Subcutaneous abdominal adipose tissue (tissue), 5 donors: ENCODE data around the gene IL6ST.

ENCODE experiments used
- H3K27ac ChIP-seq: one replicate; pipeline ENCODE4 v1.7.0; 2013; ENCODE audit warnings: low read depth, mild to moderate bottlenecking, inconsistent platforms, low read length, moderate library complexity
- H3K27me3 ChIP-seq, 5 donors: one replicate each; pipeline ENCODE4 v1.7.0; 2013; ENCODE audit warnings: low read length in 5 of 5, inconsistent platforms in 1 of 5; ENCODE audit not compliant: control insufficient read depth in 5 of 5, insufficient read depth in 4 of 5
- H3K36me3 ChIP-seq, 5 donors: one replicate each; pipeline ENCODE4 v1.7.0; 2013; ENCODE audit warnings: low read length in 5 of 5; ENCODE audit not compliant: control insufficient read depth in 5 of 5, insufficient read depth in 5 of 5
- H3K4me1 ChIP-seq, 5 donors: one replicate each; pipeline ENCODE4 v1.7.0; 2013; ENCODE audit warnings: low read length in 5 of 5, mild to moderate bottlenecking in 3 of 5, moderate library complexity in 1 of 5; ENCODE audit not compliant: control insufficient read depth in 5 of 5, insufficient read depth in 5 of 5
- H3K4me3 ChIP-seq, 5 donors: one replicate each; pipeline ENCODE4 v1.7.0; 2013; ENCODE audit warnings: low read length in 5 of 5, low read depth in 1 of 5
- H3K9ac ChIP-seq, 5 donors: one replicate each; pipeline ENCODE4 v1.7.0; 2013; ENCODE audit warnings: low read length in 5 of 5, mild to moderate bottlenecking in 4 of 5, moderate library complexity in 3 of 5
- H3K9me3 ChIP-seq, 5 donors: one replicate each; pipeline ENCODE4 v1.7.0; 2013; ENCODE audit warnings: low read length in 5 of 5; ENCODE audit not compliant: control insufficient read depth in 5 of 5
- donor health status: healthy.
- donor health status: healthy.
- donor health status: healthy.
- donor health status: healthy.
- donor health status: healthy.

IL6ST gene

DNA sequence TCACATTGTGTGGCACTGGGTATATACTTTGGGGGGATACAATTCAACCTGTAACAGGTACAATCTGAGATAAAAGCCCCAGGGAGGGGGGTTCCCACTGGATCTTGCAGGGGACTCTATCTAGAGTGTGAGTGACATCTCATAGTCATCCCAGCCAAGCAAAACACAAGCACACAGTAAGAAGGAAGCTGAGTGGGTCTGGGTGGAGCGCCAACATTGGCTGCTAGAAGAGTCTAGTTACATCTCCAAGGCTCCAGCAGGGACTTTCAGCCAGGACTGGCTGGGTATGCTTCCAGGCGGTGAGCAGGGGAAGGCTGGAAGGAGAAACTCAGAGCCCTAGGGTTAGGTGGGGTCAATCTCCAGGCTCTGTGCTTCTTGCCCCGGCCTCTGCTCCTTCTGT is 90.6 kb downstream of the IL6ST start:
- Histone ChIP-seq H3K9me3 (no peaks in the 10 kb centered on the region), H3K9ac (no peak overlapping the region), H3K27ac (no peak overlapping the region), H3K4me1 (peaks cover 0 to 12% (median 7%) of the 10 kb centered on the region in 5 donors), H3K27me3 (no peaks in the 10 kb centered on the region), H3K4me3 (no peak overlapping the region), H3K36me3 (no peaks in the 10 kb centered on the region)

DNA sequence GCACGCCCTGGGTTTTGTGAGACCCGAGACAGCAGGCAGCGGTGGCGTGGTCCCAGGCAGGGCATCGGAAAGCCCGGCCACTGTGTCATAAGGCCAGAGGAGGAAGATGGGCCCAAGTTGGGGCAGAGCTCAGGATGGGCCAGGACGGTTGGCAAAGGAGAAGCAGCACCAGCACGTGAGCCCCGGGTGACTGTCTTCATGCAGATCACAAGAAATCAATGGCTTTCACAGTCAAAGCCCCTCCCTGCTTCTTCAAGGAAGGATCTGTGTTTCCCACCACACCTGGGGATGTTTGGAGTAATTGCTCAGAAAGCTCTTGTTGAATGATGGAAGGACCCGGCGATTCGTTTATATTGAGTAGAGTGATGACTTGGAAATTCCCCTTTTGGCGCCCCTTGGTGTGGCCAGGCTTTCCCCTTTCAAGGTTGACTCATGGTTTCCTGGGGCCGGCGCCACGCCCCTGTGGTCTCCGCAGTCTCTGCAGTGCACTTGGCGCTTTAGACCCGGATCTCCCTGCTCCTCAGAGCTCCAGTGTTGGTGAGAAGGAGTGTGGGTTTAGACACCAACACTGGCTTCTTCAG is 91.6 kb downstream of the IL6ST start:
- Histone ChIP-seq H3K4me1 (peaks cover 0 to 12% (median 7%) of the 10 kb centered on the region in 5 donors), H3K4me3 (no peak overlapping the region), H3K9me3 (no peaks in the 10 kb centered on the region), H3K9ac (no peak overlapping the region), H3K27ac (no peak overlapping the region), H3K36me3 (no peaks in the 10 kb centered on the region), H3K27me3 (no peaks in the 10 kb centered on the region)

DNA sequence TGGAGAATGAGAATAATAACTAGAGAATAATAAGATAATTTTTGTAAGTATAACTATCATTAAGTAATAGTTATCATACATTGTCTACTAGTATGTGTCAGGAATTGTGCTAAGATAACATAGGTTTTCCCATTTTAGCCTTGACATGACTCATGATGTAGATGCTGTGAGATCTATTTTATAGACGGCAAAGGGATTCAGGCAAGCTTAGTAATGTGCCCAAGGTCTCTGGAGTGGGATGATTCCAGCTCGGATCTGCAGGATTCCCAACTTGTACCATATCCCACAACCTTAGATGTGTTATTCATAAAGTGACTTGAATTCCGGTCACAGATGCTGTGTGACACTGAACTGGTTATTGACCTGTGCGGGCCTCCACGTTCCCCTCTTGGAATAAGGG is 92.1 kb downstream of the IL6ST start:
- H3K4me3 ChIP-seq, result no peak overlapping the region
- H3K36me3 ChIP-seq, result no peaks in the 10 kb centered on the region
- H3K9me3 ChIP-seq, result no peaks in the 10 kb centered on the region
- no peak overlapping the region for H3K9ac ChIP-seq
- peaks cover under 1 to 16% (median 9%) of the 10 kb centered on the region in 5 donors for H3K4me1 ChIP-seq
- H3K27me3 ChIP-seq, result no peaks in the 10 kb centered on the region
- H3K27ac ChIP-seq, result no peak overlapping the region

DNA sequence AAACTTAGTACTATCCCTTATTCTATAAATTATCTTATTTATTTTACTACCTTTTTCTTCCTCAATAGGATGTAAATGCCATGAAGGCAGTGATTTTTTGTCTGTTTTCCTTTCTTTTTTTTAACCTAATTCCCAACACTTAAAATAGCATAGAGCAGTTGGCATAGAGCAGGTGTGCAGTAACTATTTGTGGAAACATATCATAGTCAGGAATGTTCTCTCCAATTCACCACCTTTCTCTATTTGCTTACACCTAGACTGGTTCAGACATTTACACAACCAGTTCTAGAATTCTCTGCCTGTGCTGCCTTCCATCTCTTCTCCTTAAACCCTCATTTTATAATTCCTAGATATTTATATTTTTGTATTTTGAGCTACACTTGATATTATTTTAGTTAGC is 94.0 kb downstream of the IL6ST start:
- Histone ChIP-seq H3K27ac (no peak overlapping the region), H3K4me3 (no peak overlapping the region)

DNA sequence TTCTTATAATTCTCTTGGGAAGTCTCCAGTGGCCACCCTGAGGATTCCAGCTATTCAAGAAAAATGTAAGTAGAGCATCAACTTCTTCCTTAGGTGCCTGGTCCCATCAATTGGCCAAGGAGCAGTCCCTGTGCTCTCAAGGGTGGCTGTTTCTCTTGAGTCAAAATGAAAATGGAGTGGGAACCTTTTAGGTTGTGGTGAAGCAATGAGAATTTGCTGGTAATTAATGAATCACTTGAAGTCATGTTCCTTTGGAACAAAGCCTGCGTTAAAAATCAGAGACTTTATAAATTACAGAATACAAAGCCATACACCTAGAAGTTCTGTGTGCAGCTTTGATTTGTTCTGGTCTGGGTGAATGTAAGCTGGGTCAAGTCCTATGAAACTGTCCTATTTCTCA is 94.7 kb downstream of the IL6ST start:
- Histone ChIP-seq H3K4me1 (peaks cover 2 to 23% (median 16%) of the 10 kb centered on the region in 5 donors), H3K4me3 (no peak overlapping the region), H3K9ac (no peak overlapping the region), H3K36me3 (no peaks in the 10 kb centered on the region), H3K27me3 (no peaks in the 10 kb centered on the region), H3K9me3 (no peaks in the 10 kb centered on the region), H3K27ac (no peak overlapping the region)

More for the DNA sequence above, 94.0 kb downstream of the IL6ST start:
- Histone ChIP-seq H3K9me3 (no peaks in the 10 kb centered on the region), H3K27me3 (no peaks in the 10 kb centered on the region), H3K4me1 (peaks cover 2 to 23% (median 16%) of the 10 kb centered on the region in 5 donors), H3K9ac (no peak overlapping the region), H3K36me3 (no peaks in the 10 kb centered on the region)

DNA sequence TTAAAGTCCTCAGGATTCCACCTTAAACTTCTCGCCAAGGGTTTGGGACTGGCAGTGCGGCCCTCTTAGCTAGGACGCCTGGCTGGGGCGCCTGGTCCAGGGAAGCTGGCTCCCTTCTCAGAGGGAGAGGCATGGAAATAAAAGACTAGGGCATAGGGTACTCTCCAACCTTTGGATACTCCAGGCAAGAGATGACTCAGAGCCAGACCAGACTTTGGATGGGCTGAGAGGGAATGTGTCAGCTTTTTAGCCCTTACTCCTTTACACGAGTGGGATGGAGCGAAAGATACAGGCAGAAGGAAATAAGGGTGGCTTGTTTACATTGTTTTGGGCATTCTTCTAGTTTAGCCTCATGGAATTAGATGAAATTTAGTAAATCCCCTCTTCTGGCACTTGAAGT is 95.4 kb downstream of the IL6ST start:
- Histone ChIP-seq H3K4me3 (no peak overlapping the region), H3K9me3 (no peaks in the 10 kb centered on the region), H3K9ac (no peak overlapping the region), H3K27ac (no peak overlapping the region), H3K27me3 (no peaks in the 10 kb centered on the region), H3K4me1 (peaks cover 2 to 23% (median 14%) of the 10 kb centered on the region in 5 donors), H3K36me3 (no peaks in the 10 kb centered on the region)

DNA sequence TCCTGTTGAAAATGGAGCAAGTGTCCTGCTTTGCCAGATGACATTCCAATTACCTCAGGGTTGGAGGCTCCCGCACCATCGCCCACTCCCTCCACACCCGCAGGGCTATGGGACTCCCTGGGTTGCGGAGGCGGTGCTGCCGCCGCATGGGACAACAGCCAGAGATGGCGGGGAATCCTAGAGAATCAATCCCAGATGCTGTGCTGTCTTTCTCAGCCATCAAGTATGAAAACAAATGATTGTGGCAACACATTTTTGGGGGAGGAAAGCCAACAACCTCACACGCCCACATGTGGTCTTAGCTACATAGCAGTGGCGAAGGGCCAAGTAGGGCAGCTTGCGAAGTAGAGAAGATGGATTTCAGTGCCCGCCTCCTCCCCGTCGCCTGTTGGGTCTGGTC is 96.9 kb downstream of the IL6ST start:
- H3K27me3 ChIP-seq, result no peaks in the 10 kb centered on the region
- no peak overlapping the region for H3K9ac ChIP-seq
- no peaks in the 10 kb centered on the region for H3K9me3 ChIP-seq
- peak overlapping the region in 4 of 5 donors; percentile 29 to 42 (median 34) for H3K4me3 ChIP-seq
- H3K4me1 ChIP-seq, result peaks cover 2 to 13% (median 8%) of the 10 kb centered on the region in 5 donors
- no peak overlapping the region for H3K27ac ChIP-seq
- H3K36me3 ChIP-seq, result no peaks in the 10 kb centered on the region

DNA sequence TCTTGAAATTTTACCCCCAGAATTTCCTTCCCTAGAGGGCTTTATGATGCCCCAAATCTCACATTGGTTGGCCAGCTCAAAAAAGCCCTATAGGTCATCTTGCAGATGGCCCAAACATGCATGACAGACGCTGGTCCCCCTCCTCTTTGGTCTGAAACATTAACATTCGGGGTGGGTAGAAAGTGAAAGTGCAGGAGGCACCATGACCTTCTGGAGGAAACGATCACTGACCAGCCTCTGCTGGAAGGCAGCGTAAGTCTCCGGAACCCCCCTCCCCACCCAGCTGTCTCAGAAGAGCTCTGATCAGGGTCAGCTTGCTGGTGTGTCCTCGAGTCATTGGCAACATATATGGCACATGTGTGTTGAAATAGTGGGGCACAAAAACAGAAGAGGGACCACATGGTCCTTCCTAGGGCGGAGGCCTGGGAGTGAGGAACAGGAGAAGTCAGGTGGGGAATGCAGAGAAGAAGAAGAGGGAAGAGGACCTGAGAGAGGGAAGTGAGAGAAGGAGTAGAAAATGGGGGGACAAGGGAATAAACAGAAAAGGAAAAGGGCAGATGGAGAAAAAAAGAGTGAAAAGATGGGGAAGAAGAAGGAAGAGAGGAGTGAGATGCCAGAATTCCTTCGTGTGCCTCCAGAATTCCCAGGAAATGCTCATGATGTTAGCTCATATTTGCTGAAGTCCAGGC is 97.4 kb downstream of the IL6ST start:
- H3K4me3 ChIP-seq, result peak overlapping the region in 3 of 5 donors; percentile 17 to 37 (median 29)
- peaks cover 2 to 12% (median 8%) of the 10 kb centered on the region in 5 donors for H3K4me1 ChIP-seq
- no peaks in the 10 kb centered on the region for H3K36me3 ChIP-seq
- H3K9ac ChIP-seq, result no peak overlapping the region
- H3K27ac ChIP-seq, result no peak overlapping the region
- H3K27me3 ChIP-seq, result no peaks in the 10 kb centered on the region
- H3K9me3 ChIP-seq, result no peaks in the 10 kb centered on the region

DNA sequence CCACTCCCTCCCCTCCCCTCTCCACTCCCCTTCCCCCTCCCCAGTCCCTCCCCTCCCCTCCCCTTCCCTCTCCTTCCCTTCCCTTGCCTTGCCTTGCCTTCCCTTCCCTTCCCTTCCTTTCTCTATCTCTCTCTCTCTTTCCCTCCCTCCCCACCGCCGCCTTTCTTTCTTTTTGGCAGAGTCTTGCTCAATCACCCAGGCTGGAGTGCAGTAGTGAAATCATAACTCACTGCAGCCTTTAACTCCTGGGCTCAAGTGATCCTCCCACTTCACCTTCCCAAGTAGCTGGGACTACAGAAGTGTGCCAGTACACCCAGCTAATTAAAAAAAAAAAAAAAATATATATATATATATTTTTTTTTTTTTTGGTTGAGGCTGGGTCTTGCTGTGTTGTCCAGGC is 98.1 kb downstream of the IL6ST start:
- Histone ChIP-seq H3K4me3 (no peak overlapping the region), H3K9ac (no peak overlapping the region), H3K4me1 (peaks cover 2 to 12% (median 8%) of the 10 kb centered on the region in 5 donors), H3K9me3 (no peaks in the 10 kb centered on the region), H3K27me3 (no peaks in the 10 kb centered on the region), H3K36me3 (no peaks in the 10 kb centered on the region), H3K27ac (no peak overlapping the region)

DNA sequence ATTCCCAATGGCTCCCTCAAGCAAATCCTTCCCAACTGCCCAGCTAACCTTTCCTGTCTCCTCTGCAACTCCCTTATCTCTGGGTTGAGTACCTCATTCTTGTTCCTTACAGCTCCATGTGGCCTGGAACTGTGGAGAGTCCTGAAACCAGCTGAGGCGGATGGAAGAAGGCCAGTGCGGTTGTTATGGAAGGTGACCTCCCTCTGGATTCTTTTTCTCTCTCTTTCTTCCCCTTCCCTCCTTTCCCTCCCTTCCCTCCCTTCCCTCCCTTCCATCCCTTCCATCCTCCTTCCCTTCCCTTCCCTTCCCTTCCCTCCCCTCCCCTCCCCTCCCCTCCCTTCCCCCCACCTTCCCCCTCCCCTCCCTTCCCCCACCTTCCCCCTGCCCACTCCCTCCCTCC is 98.5 kb downstream of the IL6ST start:
- no peaks in the 10 kb centered on the region for H3K36me3 ChIP-seq
- H3K4me3 ChIP-seq, result no peak overlapping the region
- H3K9ac ChIP-seq, result no peak overlapping the region
- no peaks in the 10 kb centered on the region for H3K9me3 ChIP-seq
- no peaks in the 10 kb centered on the region for H3K27me3 ChIP-seq
- peaks cover 2 to 12% (median 8%) of the 10 kb centered on the region in 5 donors for H3K4me1 ChIP-seq
- H3K27ac ChIP-seq, result no peak overlapping the region
